ENCODE measurements around the gene MAPKAPK2. TPM values are rescaled to one million over a fixed set of nuclear protein-coding genes. Genes with fewer than 3 reads are reported as not detected.
A peak's percentile ranks its signal among the peaks of the same experiment; 100 is the strongest.

The MAPKAPK2 gene
- total and polyA plus RNA-seq, 2 donors (not counting 1 experiment from before 2014, with no cell fraction given): 60.3 to 85.8 TPM

DNA sequence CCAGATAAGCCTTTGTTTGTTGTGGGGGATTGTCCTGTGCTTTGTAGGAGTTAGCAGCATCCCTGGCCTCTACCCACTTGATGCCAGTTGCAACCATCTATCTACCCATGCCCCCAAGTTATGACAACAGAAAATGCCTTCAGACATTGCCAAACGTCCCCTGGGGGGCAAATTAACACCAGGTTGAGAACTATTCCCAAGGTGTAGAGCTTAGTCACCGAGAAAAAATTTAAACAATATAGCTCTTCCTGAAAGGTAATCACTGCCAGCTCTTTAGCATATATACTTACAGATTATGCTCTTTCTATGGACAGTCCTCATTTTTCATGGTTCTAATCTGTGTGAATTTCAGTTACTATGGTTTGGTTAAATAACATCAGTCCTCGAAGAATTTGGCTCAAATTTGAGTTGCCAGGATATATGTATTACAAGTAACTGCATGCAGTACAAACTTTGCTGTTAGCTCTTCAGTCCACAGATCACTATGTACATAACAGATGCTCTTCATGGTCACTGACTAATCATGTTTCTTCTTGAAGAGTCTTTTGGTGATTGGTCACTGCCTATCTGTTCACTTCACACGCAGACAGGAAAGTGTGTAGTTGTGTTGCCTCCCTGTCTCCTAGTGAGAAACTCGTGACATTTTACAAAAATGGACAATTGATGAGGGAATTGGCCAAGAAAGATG lies 25.2 kb downstream of the MAPKAPK2 start:
- Histone ChIP-seq H3K4me2 (replicated peaks; ENCODE audit: low read depth, low read length, poor library complexity, severe bottlenecking) (no peak overlapping the region), H3K9me3 (ENCODE audit: control extremely low read depth in 1 of 3, control insufficient read depth in 2 of 3, insufficient read depth in 1 of 3, low read length in 2 of 3) (no peaks in the 10 kb centered on the region), H3K4me3 (ENCODE audit: control extremely low read depth in 1 of 5, extremely low read depth in 1 of 5, insufficient read depth in 1 of 5, low read depth in 2 of 5, low read length in 4 of 5) (no peak overlapping the region), H3K79me2 (ENCODE audit: control insufficient read depth, insufficient read depth, low read length) (peaks cover 100% of the 10 kb centered on the region), H3K36me3 (replicated peaks in 1 of 2; ENCODE audit: control extremely low read depth in 1 of 2, control insufficient read depth in 1 of 2, extremely low read depth in 1 of 2, insufficient read depth in 2 of 2, low read length in 1 of 2) (no peaks in the 10 kb centered on the region), H3K9ac (ENCODE audit: low read length) (no peak overlapping the region), H3K27me3 (replicated peaks in 1 of 4; ENCODE audit: control extremely low read depth in 1 of 4, control insufficient read depth in 3 of 4, insufficient read depth in 4 of 4, low read length in 3 of 4) (no peaks in the 10 kb centered on the region), H2AFZ (ENCODE audit: insufficient read depth, low read depth, low read length, poor library complexity, severe bottlenecking) (no peak overlapping the region), H3K27ac (ENCODE audit: low read length in 2 of 2) (no peak overlapping the region), H3K4me1 (ENCODE audit: control insufficient read depth in 2 of 2, insufficient read depth in 2 of 2, low read length in 2 of 2) (peaks cover 76% of the 10 kb centered on the region in 2 donors), H4K20me1 (ENCODE audit: control insufficient read depth, insufficient read depth, low read length, poor library complexity, severe bottlenecking) (peaks cover 84% of the 10 kb centered on the region)
- no peak for DNase-seq
- Mint-ChIP-seq H3K4me1 (peaks cover 84% of the 10 kb centered on the region), H3K9me3 (ENCODE audit: insufficient read depth) (no peaks in the 10 kb centered on the region), H3K4me3 (no peak overlapping the region), H3K27me3 (no peaks in the 10 kb centered on the region), H3K27ac (no peak overlapping the region)
- intact Hi-C loops (cut with micrococcal nuclease): no loop called here
- POLR2A ChIA-PET: interaction anchor here (0.6 kb wide), 1 partner anchor 26 kb away, joined by 3 read pairs; the partner anchor contains the start of gene MAPKAPK2
- ATAC-seq (ENCODE audit: low read depth): no peak
- TF ChIP-seq EZH2 (IDR thresholded peaks at IDR 0.05; ENCODE audit: borderline replicate concordance, insufficient read depth, low read depth, low read length, poor library complexity, severe bottlenecking): no peak
- TF ChIP-seq, protein P1, sequence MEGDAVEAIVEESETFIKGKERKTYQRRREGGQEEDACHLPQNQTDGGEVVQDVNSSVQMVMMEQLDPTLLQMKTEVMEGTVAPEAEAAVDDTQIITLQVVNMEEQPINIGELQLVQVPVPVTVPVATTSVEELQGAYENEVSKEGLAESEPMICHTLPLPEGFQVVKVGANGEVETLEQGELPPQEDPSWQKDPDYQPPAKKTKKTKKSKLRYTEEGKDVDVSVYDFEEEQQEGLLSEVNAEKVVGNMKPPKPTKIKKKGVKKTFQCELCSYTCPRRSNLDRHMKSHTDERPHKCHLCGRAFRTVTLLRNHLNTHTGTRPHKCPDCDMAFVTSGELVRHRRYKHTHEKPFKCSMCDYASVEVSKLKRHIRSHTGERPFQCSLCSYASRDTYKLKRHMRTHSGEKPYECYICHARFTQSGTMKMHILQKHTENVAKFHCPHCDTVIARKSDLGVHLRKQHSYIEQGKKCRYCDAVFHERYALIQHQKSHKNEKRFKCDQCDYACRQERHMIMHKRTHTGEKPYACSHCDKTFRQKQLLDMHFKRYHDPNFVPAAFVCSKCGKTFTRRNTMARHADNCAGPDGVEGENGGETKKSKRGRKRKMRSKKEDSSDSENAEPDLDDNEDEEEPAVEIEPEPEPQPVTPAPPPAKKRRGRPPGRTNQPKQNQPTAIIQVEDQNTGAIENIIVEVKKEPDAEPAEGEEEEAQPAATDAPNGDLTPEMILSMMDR (IDR thresholded peaks at IDR 0.05): no peak
- CTCF ChIA-PET: interaction anchor here (0.8 to 7.6 kb wide), 9 partner anchors 8 to 296 kb away, joined by 3 to 46 read pairs (median 6); no protein-coding TSS in a partner anchor
- 90% methylated on average over 3 of the region's 5 CpGs for WGBS (ENCODE audit: insufficient coverage)

DNA sequence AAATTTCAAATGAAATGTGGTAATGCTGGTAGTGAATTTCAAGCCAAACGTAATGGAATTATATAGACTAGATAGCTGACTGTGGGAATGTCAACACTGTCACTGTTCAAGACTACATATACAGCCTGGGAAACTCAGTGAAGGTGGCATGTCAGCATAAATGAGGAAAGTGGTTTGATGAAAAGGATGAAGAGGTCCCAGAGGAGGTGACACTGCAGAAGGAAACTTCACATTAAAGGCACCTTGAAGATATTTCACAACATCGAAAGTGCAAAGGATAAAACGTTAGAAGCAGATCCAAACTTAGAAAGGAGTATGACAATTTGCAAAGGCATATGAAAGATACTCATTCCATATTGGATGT lies 25.7 kb downstream of the MAPKAPK2 start:
- H2AFZ ChIP-seq (ENCODE audit: insufficient read depth, low read depth, low read length, poor library complexity, severe bottlenecking): no peak overlapping the region
- H3K9ac ChIP-seq (ENCODE audit: low read length): no peak overlapping the region
- TF ChIP-seq, protein P1 (IDR thresholded peaks at IDR 0.05): no peak
- TF ChIP-seq EZH2 (IDR thresholded peaks at IDR 0.05; ENCODE audit: borderline replicate concordance, insufficient read depth, low read depth, low read length, poor library complexity, severe bottlenecking): no peak
- H3K27ac ChIP-seq (ENCODE audit: low read length in 2 of 2): no peak overlapping the region
- no peak overlapping the region for H3K27ac Mint-ChIP-seq
- ChIA-PET POLR2A (interaction anchor here (0.6 kb wide), 1 partner anchor 26 kb away, joined by 3 read pairs; the partner anchor contains the start of gene MAPKAPK2), CTCF (interaction anchor here (1.3 to 7.6 kb wide), 4 partner anchors 8 to 99 kb away, joined by 3 to 46 read pairs (median 26); no protein-coding TSS in a partner anchor)
- no peak overlapping the region for H3K4me3 Mint-ChIP-seq
- intact Hi-C loops (cut with micrococcal nuclease): no loop called here
- H3K9me3 ChIP-seq (ENCODE audit: control extremely low read depth in 1 of 3, control insufficient read depth in 2 of 3, insufficient read depth in 1 of 3, low read length in 2 of 3): no peaks in the 10 kb centered on the region
- peaks cover 76% of the 10 kb centered on the region in 2 donors for H3K4me1 ChIP-seq (ENCODE audit: control insufficient read depth in 2 of 2, insufficient read depth in 2 of 2, low read length in 2 of 2)
- H3K36me3 ChIP-seq (replicated peaks in 1 of 2; ENCODE audit: control extremely low read depth in 1 of 2, control insufficient read depth in 1 of 2, extremely low read depth in 1 of 2, insufficient read depth in 2 of 2, low read length in 1 of 2): no peaks in the 10 kb centered on the region
- H3K4me2 ChIP-seq (replicated peaks; ENCODE audit: low read depth, low read length, poor library complexity, severe bottlenecking): peak overlapping the region; percentile 3
- DNase-seq: no peak
- WGBS (ENCODE audit: insufficient coverage): no CpG with 5 or more reads among the region's 3 CpGs
- H3K27me3 Mint-ChIP-seq: no peaks in the 10 kb centered on the region
- H3K9me3 Mint-ChIP-seq (ENCODE audit: insufficient read depth): no peaks in the 10 kb centered on the region
- H3K27me3 ChIP-seq (replicated peaks in 1 of 4; ENCODE audit: control extremely low read depth in 1 of 4, control insufficient read depth in 3 of 4, insufficient read depth in 4 of 4, low read length in 3 of 4): no peaks in the 10 kb centered on the region
- no peak for ATAC-seq (ENCODE audit: low read depth)
- peaks cover 84% of the 10 kb centered on the region for H3K4me1 Mint-ChIP-seq
- H3K4me3 ChIP-seq (ENCODE audit: control extremely low read depth in 1 of 5, extremely low read depth in 1 of 5, insufficient read depth in 1 of 5, low read depth in 2 of 5, low read length in 4 of 5): no peak overlapping the region
- H3K79me2 ChIP-seq (ENCODE audit: control insufficient read depth, insufficient read depth, low read length): peaks cover 100% of the 10 kb centered on the region
- peaks cover 84% of the 10 kb centered on the region for H4K20me1 ChIP-seq (ENCODE audit: control insufficient read depth, insufficient read depth, low read length, poor library complexity, severe bottlenecking)
